Fibroblast of lung (primary cell): ENCODE data around the gene SEC24C. TPM values are rescaled to one million over a fixed set of nuclear protein-coding genes. Genes with fewer than 3 reads are reported as not detected.

Experiments used
- DNase-seq, 2 donors: peaks; one replicate each; pipeline versions ENCODE4 v3.0.0 to v3.0.0-alpha.2; 2010; ENCODE audit warnings: low read depth in 2 of 2
- H2AFZ ChIP-seq: 2 replicates; pipeline ENCODE4 v1.5.1; 2012; ENCODE audit warnings: low read length, control low read depth, inconsistent platforms
- H3K27ac ChIP-seq: 2 replicates; pipeline ENCODE4 v1.5.1; 2011; ENCODE audit warnings: low read length, control low read depth; ENCODE audit not compliant: insufficient read depth
- H3K27me3 ChIP-seq: 2 replicates; pipeline ENCODE4 v1.5.1; 2011; ENCODE audit warnings: mild to moderate bottlenecking, low read length; ENCODE audit not compliant: control insufficient read depth, insufficient read depth
- H3K36me3 ChIP-seq: 2 replicates; pipeline ENCODE4 v1.5.1; 2011; ENCODE audit warnings: low read length; ENCODE audit not compliant: control insufficient read depth, insufficient read depth
- H3K4me1 ChIP-seq: 2 replicates; pipeline ENCODE4 v1.5.1; 2011; ENCODE audit warnings: low read length; ENCODE audit not compliant: control insufficient read depth, insufficient read depth; ENCODE audit errors: extremely low read depth
- H3K4me2 ChIP-seq: 2 replicates; pipeline ENCODE4 v1.5.1; 2011; ENCODE audit warnings: low read length, control low read depth; ENCODE audit not compliant: insufficient read depth; ENCODE audit errors: extremely low read depth
- H3K4me3 ChIP-seq, 4 experiments: fragments of 200-600 bp in 1 of 4; sonication (generic) in 1 of 4; replicated peaks in 1 of 4; 2 replicates each; pipeline ENCODE4 v1.5.1; 2011 to 2016; ENCODE audit warnings: low read length in 4 of 4, low read depth in 3 of 4, mild to moderate bottlenecking in 3 of 4, control low read depth in 2 of 4, inconsistent platforms in 1 of 4, mixed read lengths in 1 of 4; ENCODE audit not compliant: insufficient read depth in 1 of 4; ENCODE audit errors: control extremely low read depth in 1 of 4
- H3K79me2 ChIP-seq: 2 replicates; pipeline ENCODE4 v1.5.1; 2012; ENCODE audit warnings: mild to moderate bottlenecking, low read length, inconsistent platforms; ENCODE audit not compliant: control insufficient read depth, insufficient read depth
- H3K9ac ChIP-seq: 2 replicates; pipeline ENCODE4 v1.5.1; 2011; ENCODE audit warnings: mild to moderate bottlenecking, low read length, control low read depth; ENCODE audit not compliant: insufficient read depth
- H3K9me3 ChIP-seq: 2 replicates; pipeline ENCODE4 v1.5.1; 2012; ENCODE audit warnings: low read depth, low read length; ENCODE audit not compliant: control insufficient read depth, insufficient read depth
- H4K20me1 ChIP-seq: 2 replicates; pipeline ENCODE4 v1.5.1; 2011; ENCODE audit warnings: low read length; ENCODE audit not compliant: control insufficient read depth, insufficient read depth; ENCODE audit errors: extremely low read depth
- EZH2 ChIP-seq: IDR thresholded peaks from 2 replicates; pipeline ENCODE4 v1.5.1; 2012; ENCODE audit warnings: low read length, control low read depth, mild to moderate bottlenecking; ENCODE audit errors: missing control alignments
- polyA plus RNA-seq, 2 donors: library from polyadenylated mRNA; depleted of rRNA in 1 of 2; stranded (reverse) in 1 of 2; unstranded in 1 of 2; fragments of >200 nt; gene quantifications; 2 replicates each; pipeline ENCODE4 v1.2.1, GENCODE V29; 2011 to 2012; ENCODE audit warnings: missing spikeins in 1 of 2
- total RNA-seq: library from RNA; depleted of rRNA; stranded (reverse); fragments of >200 nt; gene quantifications from 2 replicates; pipeline ENCODE4 v1.2.1, GENCODE V29; 2014
- TF ChIP-seq, protein P1 (sequence below), 2 donors: IDR thresholded peaks in 1 of 2; conservative IDR thresholded peaks in 1 of 2; 1 replicate in 1 of 2; 2 replicates in 1 of 2; pipeline ENCODE4 v1.5.1; 2011 to 2012; ENCODE audit warnings: low read length in 2 of 2, control low read depth in 1 of 2, inconsistent platforms in 1 of 2, low read depth in 1 of 2, mild to moderate bottlenecking in 1 of 2

SEC24C gene
- total and polyA plus RNA-seq, 2 donors (not counting 1 experiment from before 2014, with no cell fraction given) = 58.0 to 60.4 TPM

DNA sequence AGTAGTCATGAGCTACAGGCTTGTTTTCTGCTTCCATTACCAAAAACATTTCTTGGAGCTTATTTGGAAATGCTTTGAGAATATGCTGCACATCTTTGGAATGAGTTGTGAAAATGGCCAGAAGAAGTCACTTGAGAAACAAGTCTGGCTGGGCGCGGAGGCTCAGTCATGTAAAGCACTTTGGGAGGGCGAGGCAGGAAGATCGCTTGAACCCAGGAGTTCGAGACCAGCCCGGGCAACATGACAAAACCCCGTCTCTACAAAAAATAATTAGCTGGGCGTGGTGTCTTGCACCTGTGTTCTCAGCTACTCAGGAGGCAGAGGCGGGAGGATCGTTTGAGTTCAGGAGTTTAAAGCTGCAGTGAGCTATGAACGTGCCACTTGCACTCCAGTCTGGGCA lies 36.8 kb downstream of the SEC24C start:
- TF ChIP-seq EZH2 = no peak
- TF ChIP-seq, protein P1, sequence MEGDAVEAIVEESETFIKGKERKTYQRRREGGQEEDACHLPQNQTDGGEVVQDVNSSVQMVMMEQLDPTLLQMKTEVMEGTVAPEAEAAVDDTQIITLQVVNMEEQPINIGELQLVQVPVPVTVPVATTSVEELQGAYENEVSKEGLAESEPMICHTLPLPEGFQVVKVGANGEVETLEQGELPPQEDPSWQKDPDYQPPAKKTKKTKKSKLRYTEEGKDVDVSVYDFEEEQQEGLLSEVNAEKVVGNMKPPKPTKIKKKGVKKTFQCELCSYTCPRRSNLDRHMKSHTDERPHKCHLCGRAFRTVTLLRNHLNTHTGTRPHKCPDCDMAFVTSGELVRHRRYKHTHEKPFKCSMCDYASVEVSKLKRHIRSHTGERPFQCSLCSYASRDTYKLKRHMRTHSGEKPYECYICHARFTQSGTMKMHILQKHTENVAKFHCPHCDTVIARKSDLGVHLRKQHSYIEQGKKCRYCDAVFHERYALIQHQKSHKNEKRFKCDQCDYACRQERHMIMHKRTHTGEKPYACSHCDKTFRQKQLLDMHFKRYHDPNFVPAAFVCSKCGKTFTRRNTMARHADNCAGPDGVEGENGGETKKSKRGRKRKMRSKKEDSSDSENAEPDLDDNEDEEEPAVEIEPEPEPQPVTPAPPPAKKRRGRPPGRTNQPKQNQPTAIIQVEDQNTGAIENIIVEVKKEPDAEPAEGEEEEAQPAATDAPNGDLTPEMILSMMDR (conservative IDR thresholded peaks at IDR 0.05 in 1 of 2, IDR thresholded peaks at IDR 0.05 in 1 of 2; ENCODE audit: low read depth in 1 of 2, low read length in 2 of 2) = no peak
- Histone ChIP-seq H3K27me3 (no peaks in the 10 kb centered on the region), H3K79me2 (peaks cover 54% of the 10 kb centered on the region), H3K36me3 (peaks cover 2% of the 10 kb centered on the region), H2AFZ (no peak overlapping the region), H3K4me1 (peaks cover 4% of the 10 kb centered on the region), H3K4me2 (peak overlapping the region; percentile 98), H3K4me3 (peak overlapping the region; percentile 73 to 99 (median 91)), H3K9me3 (no peaks in the 10 kb centered on the region), H3K27ac (peak overlapping the region; percentile 76), H3K9ac (no peak overlapping the region), H4K20me1 (no peaks in the 10 kb centered on the region)
- no peak for DNase-seq

DNA sequence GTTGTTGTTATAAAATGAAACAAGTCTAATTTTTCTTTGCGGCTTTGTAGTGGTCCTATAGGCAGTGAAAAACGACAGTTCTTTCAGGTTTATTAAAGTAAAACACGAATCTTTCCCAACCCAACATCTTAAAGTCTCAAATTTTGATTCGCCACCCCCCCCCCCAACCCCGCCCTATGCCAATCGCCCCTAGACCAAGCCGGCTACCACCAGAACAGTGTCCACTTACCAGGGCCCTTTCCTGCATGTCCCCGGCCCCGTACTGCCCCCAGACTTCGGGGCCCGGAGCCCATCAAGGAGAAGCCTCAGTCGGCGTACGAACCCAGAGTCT lies 37.3 kb downstream of the SEC24C start:
- Histone ChIP-seq H3K79me2 (peaks cover 56% of the 10 kb centered on the region), H3K4me2 (peak overlapping the region; percentile 98), H3K9ac (peak overlapping the region; percentile 88), H3K27me3 (no peaks in the 10 kb centered on the region), H2AFZ (peak overlapping the region; percentile 79), H3K36me3 (peaks cover 2% of the 10 kb centered on the region), H3K4me1 (peaks cover 4% of the 10 kb centered on the region), H4K20me1 (no peaks in the 10 kb centered on the region), H3K27ac (peak overlapping the region; percentile 76), H3K4me3 (peak overlapping the region; percentile 73 to 99 (median 91)), H3K9me3 (no peaks in the 10 kb centered on the region)
- no peak for DNase-seq
- TF ChIP-seq EZH2 = no peak
- TF ChIP-seq, protein P1 (conservative IDR thresholded peaks at IDR 0.05 in 1 of 2, IDR thresholded peaks at IDR 0.05 in 1 of 2; ENCODE audit: low read depth in 1 of 2, low read length in 2 of 2) = no peak

- H3K27ac ChIP-seq = peak within 1 kb of the TSS; percentile 76
- H3K36me3 ChIP-seq = peaks cover 2% of the 10 kb centered on the region
- peaks cover 57% of the 10 kb centered on the region for H3K79me2 ChIP-seq
- peak within 1 kb of the TSS; percentile 88 for H3K9ac ChIP-seq
- H3K4me1 ChIP-seq = peaks cover 6% of the 10 kb centered on the region
- TF ChIP-seq, protein P1 (conservative IDR thresholded peaks at IDR 0.05 in 1 of 2, IDR thresholded peaks at IDR 0.05 in 1 of 2; ENCODE audit: low read depth in 1 of 2, low read length in 2 of 2) = no peak
- TF ChIP-seq EZH2 = no peak
- H2AFZ ChIP-seq = peak within 1 kb of the TSS; percentile 79
- peak within 1 kb of the TSS; percentile 73 to 99 (median 91) for H3K4me3 ChIP-seq
- H4K20me1 ChIP-seq = no peaks in the 10 kb centered on the region
- no peaks in the 10 kb centered on the region for H3K27me3 ChIP-seq
- no peaks in the 10 kb centered on the region for H3K9me3 ChIP-seq
- peak within 1 kb of the TSS; percentile 98 for H3K4me2 ChIP-seq
- peak; percentile 85 to 89 for DNase-seq
Measured at GRCh38 chr10:73781879-73782748, 37.9 kb downstream of the SEC24C start, which contains the start of gene CHCHD1. Gene CHCHD1 (plus strand): TSS chr10:73782048. CDS start chr10:73782076, 28 bp downstream.
